Measurements from ENCODE around the gene PBX1.

The PBX1 gene

DNA sequence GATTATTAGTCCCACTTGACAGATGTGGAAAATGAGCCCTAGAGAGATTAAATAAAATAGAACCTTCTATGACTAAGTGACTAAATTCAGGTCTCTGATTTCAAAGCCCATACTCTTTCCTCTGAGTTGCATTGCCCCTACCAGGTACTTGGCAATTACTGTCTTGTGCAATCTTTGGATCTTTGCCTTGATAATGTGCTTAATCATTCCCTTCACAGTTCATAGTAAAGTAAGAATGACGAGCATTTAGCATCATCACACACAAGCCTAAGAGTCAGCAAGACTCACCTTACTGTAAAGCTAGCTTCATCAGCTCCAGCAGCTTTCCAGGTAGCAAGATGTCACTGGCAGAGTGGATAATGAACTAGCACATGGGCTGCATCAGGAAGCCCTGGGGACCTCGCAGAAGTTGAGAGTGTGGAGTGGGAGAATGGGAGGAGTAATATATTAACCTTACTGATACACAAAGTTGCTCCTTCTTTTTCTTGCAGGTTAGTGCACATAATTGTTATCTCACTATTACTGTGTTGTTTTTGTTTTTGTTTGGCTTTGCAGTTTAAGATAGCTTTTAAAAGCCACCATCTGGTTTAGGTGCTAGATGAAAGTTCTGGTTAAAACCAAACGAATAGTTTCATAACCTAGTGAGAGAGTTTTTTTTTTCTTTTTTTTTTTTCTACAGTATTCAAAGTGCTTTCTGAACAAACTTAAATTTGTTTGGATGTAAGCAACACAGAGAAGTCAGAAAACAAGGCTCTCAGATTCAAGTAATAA, 71.8 kb downstream of the PBX1 start:
- peak overlapping the region; percentile 36 for H3K4me2 ChIP-seq

DNA sequence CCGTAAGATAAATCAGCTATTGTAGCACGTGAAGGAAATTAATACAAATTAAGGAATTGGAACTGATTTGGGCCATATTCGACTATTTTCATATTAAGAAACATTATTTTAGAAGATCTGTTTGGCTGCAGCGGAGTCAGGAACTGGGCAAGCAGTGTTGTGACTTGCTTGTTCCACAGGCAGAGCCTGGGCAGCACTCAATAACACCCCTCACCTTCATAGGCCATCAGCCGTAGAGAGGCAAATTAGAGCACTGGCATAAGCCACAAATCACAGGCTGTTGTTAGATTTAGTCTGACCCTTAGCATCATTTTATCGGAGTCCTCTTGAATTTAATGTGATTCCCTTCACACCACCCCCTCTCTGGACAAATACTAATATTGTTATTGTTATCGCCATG, 72.8 kb downstream of the PBX1 start:
- TF ChIP-seq, protein P1, sequence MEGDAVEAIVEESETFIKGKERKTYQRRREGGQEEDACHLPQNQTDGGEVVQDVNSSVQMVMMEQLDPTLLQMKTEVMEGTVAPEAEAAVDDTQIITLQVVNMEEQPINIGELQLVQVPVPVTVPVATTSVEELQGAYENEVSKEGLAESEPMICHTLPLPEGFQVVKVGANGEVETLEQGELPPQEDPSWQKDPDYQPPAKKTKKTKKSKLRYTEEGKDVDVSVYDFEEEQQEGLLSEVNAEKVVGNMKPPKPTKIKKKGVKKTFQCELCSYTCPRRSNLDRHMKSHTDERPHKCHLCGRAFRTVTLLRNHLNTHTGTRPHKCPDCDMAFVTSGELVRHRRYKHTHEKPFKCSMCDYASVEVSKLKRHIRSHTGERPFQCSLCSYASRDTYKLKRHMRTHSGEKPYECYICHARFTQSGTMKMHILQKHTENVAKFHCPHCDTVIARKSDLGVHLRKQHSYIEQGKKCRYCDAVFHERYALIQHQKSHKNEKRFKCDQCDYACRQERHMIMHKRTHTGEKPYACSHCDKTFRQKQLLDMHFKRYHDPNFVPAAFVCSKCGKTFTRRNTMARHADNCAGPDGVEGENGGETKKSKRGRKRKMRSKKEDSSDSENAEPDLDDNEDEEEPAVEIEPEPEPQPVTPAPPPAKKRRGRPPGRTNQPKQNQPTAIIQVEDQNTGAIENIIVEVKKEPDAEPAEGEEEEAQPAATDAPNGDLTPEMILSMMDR (conservative IDR thresholded peaks at IDR 0.05; ENCODE audit: low read depth, low read length), result no peak
- Histone ChIP-seq H3K4me1 (ENCODE audit: low read depth, poor library complexity, severe bottlenecking) (peaks cover 24% of the 10 kb centered on the region), H3K4me3 (IDR thresholded peaks at IDR 0.05; ENCODE audit: insufficient read depth, low read depth, low read length) (no peak overlapping the region), H2AFZ (ENCODE audit: low read depth) (no peak overlapping the region), H3K27me3 (ENCODE audit: insufficient read depth, low read depth) (no peaks in the 10 kb centered on the region), H3K9ac (no peak overlapping the region), H4K20me1 (ENCODE audit: insufficient read depth) (no peaks in the 10 kb centered on the region), H3K4me2 (peak overlapping the region; percentile 36; the same call in 1 of the 2 replicates), H3K79me2 (ENCODE audit: insufficient read depth, low read depth) (no peaks in the 10 kb centered on the region), H3K27ac (no peak overlapping the region), H3K36me3 (ENCODE audit: insufficient read depth) (no peaks in the 10 kb centered on the region)

More for the DNA sequence above, 71.8 kb downstream of the PBX1 start:
- Histone ChIP-seq H3K9ac (no peak overlapping the region), H3K79me2 (ENCODE audit: insufficient read depth, low read depth) (no peaks in the 10 kb centered on the region), H3K4me1 (ENCODE audit: low read depth, poor library complexity, severe bottlenecking) (peaks cover 19% of the 10 kb centered on the region), H3K36me3 (ENCODE audit: insufficient read depth) (no peaks in the 10 kb centered on the region), H3K27ac (0 out of 2 replicates have a peak overlapping the region, but pooled peaks have one; percentile 1), H3K27me3 (ENCODE audit: insufficient read depth, low read depth) (no peaks in the 10 kb centered on the region), H4K20me1 (ENCODE audit: insufficient read depth) (no peaks in the 10 kb centered on the region), H3K4me3 (IDR thresholded peaks at IDR 0.05; ENCODE audit: insufficient read depth, low read depth, low read length) (no peak overlapping the region), H2AFZ (ENCODE audit: low read depth) (no peak overlapping the region)
- TF ChIP-seq, protein P1 (conservative IDR thresholded peaks at IDR 0.05; ENCODE audit: low read depth, low read length), result no peak

DNA sequence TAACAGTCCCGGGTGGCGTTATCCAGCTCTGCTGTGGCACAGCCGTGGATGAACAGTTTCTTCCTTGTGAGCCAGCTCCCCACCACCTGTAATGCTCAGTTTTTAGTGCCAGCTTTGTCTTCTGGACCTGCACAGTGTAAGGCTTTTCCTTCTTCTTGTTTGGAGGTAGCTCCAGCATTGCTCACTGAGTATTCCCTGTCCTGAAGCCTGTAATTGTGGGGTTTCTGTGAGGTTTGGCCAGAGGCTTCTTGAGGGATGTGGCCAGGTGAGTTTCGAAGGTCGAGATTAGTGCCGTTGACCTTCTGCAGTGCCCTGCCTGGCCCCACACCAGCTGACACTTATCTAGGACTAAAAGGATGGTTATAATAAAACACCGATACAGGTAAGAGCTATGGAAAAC, 75.0 kb downstream of the PBX1 start:
- H4K20me1 ChIP-seq (ENCODE audit: insufficient read depth), result no peaks in the 10 kb centered on the region
- H3K27ac ChIP-seq, result no peak overlapping the region
- no peaks in the 10 kb centered on the region for H3K79me2 ChIP-seq (ENCODE audit: insufficient read depth, low read depth)
- no peaks in the 10 kb centered on the region for H3K36me3 ChIP-seq (ENCODE audit: insufficient read depth)
- TF ChIP-seq, protein P1 (conservative IDR thresholded peaks at IDR 0.05; ENCODE audit: low read depth, low read length), result no peak
- no peak overlapping the region for H2AFZ ChIP-seq (ENCODE audit: low read depth)
- H3K4me1 ChIP-seq (ENCODE audit: low read depth, poor library complexity, severe bottlenecking), result peaks cover 24% of the 10 kb centered on the region
- H3K27me3 ChIP-seq (ENCODE audit: insufficient read depth, low read depth), result no peaks in the 10 kb centered on the region
- H3K9ac ChIP-seq, result no peak overlapping the region
- no peak overlapping the region for H3K4me2 ChIP-seq
- no peak overlapping the region for H3K4me3 ChIP-seq (IDR thresholded peaks at IDR 0.05; ENCODE audit: insufficient read depth, low read depth, low read length)

DNA sequence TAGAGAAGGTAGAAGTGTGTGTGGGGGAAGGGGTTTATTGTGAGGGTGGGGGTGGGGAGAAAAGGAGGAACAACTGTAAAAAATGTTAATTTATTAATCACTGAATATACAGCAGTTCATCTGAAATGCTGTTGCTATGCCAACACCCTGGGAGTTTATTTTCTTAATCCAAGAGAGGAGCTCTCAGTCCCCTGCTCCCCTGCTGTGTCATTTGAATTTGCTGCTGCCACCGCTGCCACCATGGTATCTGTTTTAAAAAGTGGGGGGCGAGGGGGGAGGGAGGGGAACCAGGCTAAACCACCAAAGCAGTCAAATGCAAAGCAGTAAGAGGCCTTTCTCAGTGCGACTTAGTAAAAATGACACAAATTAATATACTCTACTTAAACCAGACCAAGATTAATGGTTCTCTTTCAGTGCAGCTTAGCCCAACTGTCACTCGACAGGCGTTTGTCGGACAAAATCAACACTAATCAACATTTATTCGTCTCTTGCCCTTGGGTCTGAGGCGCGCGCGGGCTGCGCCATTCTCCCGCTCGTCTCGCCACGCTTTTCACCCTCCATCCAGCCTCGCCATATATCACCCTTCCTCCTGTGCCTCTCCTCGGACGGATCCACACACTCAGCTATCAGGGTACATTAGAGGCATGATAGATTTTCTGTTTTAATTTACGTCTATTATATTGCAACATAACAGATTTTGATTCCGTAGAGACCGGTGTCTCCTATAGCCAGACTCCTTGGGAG, 76.2 kb downstream of the PBX1 start:
- Histone ChIP-seq H3K4me2 (no peak overlapping the region), H3K27ac (no peak overlapping the region), H3K4me3 (IDR thresholded peaks at IDR 0.05; ENCODE audit: insufficient read depth, low read depth, low read length) (no peak overlapping the region), H3K27me3 (ENCODE audit: insufficient read depth, low read depth) (no peaks in the 10 kb centered on the region), H3K79me2 (ENCODE audit: insufficient read depth, low read depth) (no peaks in the 10 kb centered on the region), H2AFZ (ENCODE audit: low read depth) (no peak overlapping the region), H3K9ac (no peak overlapping the region), H3K4me1 (ENCODE audit: low read depth, poor library complexity, severe bottlenecking) (peaks cover 23% of the 10 kb centered on the region), H4K20me1 (ENCODE audit: insufficient read depth) (no peaks in the 10 kb centered on the region), H3K36me3 (ENCODE audit: insufficient read depth) (no peaks in the 10 kb centered on the region)
- TF ChIP-seq, protein P1 (conservative IDR thresholded peaks at IDR 0.05; ENCODE audit: low read depth, low read length), result no peak
